ENCODE measurements around the gene DUT.

GRCh38 chr15:48300038-48300437 is 31.2 kb upstream of the DUT start:
- TF ChIP-seq CTCF (conservative IDR thresholded peaks at IDR 0.05): no peak
- no peak for TF ChIP-seq EZH2 (IDR thresholded peaks at IDR 0.05; ENCODE audit: low read depth)
